ENCODE measurements around the gene ANKRD12.
A peak's percentile ranks its signal among the peaks of the same experiment; 100 is the strongest.
"Not testable (repeated sequence)": the region's sequence is repeated elsewhere in the genome, so short reads cannot be mapped to it uniquely, and the experiment has no call there.

ANKRD12 gene

DNA sequence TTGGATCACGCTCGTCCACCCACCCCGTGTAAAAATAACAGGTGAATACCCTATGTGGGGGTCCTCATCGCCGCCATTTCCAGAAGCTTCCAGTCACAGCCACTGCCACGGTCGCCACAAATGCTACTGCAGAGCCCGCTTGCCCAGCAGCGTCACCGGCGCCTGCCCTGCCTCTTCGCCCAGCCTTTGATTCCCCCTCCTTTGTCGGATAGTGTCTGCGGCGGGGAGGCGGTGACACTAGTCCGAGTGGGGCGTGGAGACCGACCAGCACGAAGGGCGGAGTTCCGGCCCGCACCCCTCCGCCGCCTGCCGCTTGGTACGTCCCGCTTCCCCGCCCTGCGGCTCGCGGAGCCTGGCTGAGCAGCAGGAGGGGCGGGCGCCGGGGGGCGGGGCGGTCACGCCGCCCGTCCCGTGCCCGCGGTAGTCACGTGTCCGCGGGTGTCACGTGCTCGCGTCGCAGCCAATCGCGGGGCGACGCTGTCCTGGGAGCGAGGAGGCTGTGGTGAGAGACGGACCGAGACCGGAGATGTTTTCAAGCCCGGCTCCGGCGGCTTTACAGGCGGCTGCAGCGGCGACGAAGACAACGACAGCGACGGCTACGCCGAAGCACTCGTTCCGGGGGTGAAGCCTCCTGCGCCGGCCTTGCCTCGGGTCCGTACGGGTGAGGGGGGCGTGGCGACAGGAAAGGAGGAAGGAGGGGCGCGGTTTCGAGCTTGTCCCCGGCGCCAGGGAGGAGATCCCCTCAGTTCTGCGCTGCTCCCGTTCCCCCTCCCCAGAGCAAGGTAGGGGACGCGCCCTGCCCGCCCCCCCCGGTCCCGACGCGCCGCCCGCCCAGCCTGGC lies at the start of gene ANKRD12:
TSS of gene ANKRD12 (plus strand) at position 467 of the 841 bp plus-strand sequence. CDS start 45,652 bp downstream, outside the sequence.
- TF ChIP-seq, protein P1, sequence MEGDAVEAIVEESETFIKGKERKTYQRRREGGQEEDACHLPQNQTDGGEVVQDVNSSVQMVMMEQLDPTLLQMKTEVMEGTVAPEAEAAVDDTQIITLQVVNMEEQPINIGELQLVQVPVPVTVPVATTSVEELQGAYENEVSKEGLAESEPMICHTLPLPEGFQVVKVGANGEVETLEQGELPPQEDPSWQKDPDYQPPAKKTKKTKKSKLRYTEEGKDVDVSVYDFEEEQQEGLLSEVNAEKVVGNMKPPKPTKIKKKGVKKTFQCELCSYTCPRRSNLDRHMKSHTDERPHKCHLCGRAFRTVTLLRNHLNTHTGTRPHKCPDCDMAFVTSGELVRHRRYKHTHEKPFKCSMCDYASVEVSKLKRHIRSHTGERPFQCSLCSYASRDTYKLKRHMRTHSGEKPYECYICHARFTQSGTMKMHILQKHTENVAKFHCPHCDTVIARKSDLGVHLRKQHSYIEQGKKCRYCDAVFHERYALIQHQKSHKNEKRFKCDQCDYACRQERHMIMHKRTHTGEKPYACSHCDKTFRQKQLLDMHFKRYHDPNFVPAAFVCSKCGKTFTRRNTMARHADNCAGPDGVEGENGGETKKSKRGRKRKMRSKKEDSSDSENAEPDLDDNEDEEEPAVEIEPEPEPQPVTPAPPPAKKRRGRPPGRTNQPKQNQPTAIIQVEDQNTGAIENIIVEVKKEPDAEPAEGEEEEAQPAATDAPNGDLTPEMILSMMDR (IDR thresholded peaks at IDR 0.05; ENCODE audit: low read depth, low read length): no peak
- DNase-seq (ENCODE audit: low read depth in 2 of 2): peak; percentile 97 to 99
- peak within 1 kb of the TSS; percentile 83 to 86 for H3K4me3 ChIP-seq (replicated peaks in 1 of 2; ENCODE audit: low read depth in 2 of 2, low read length in 2 of 2)

DNA sequence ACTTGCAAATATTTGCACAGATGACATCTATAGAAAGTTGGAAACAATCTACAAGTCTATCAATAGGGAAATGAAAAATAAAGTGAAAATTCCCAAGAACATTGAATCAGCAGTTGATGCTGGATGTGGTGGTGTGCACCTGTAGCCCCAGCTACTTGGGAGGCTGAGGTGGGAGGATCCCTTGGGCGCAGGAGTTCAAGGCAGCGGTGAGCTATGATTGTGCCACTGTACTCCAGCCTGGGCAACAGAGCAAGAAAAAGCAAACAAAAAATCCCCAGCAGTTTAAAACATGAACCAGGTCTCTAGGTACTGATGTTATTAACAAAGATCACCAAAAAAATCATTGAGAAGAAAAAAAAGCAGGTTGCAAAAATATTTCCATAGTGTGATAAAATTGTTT lies 49.4 kb upstream of the ANKRD12 start:
- TF ChIP-seq, protein P1 (IDR thresholded peaks at IDR 0.05; ENCODE audit: low read depth, low read length): no peak
- no peak for DNase-seq (ENCODE audit: low read depth in 2 of 2)
- no peak overlapping the region for H3K4me3 ChIP-seq (replicated peaks in 1 of 2; ENCODE audit: low read depth in 2 of 2, low read length in 2 of 2)

DNA sequence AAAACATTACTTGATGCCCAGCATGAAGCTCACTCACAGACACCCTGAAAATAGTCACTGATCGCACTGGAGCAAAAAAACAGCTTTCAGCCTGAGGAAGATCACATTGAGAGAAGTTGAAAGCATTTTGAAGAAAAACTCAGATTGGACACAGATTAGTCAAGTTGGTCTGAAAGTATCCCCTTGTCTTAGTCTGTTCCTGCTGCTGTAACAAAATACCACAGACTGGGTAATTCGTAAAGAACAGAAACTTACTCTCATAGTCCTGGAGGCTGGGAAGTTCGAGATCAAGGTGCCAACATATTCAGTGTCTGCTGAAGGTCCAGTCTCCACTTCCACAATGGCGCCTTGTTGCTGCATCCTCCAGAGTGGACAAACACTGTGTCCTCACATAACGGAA lies 48.3 kb upstream of the ANKRD12 start:
- DNase-seq (ENCODE audit: low read depth in 2 of 2): no peak
- H3K4me3 ChIP-seq (replicated peaks in 1 of 2; ENCODE audit: low read depth in 2 of 2, low read length in 2 of 2): no peak overlapping the region
- TF ChIP-seq, protein P1 (IDR thresholded peaks at IDR 0.05; ENCODE audit: low read depth, low read length): no peak

DNA sequence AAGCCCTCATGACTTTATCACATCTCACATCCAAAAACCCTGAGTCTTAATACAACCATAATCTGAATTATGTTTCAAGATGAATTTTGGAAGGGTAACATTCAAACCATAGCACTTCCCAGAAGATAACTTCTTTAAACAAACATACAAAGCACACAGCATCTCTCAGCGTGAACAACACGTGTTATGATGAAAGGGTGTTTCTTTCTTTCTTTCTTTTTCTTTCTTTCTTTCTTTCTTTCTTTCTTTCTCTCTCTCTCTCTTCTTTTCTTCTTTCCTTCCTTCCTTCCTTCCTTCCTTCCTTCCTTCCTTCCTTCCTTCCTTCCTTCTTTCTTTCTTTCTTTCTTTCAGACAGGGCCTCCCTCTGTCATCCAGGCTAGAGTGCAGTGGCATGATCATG lies 47.9 kb upstream of the ANKRD12 start:
- not testable (repeated sequence) for H3K4me3 ChIP-seq (replicated peaks in 1 of 2; ENCODE audit: low read depth in 2 of 2, low read length in 2 of 2); DNase-seq (ENCODE audit: low read depth in 2 of 2)

DNA sequence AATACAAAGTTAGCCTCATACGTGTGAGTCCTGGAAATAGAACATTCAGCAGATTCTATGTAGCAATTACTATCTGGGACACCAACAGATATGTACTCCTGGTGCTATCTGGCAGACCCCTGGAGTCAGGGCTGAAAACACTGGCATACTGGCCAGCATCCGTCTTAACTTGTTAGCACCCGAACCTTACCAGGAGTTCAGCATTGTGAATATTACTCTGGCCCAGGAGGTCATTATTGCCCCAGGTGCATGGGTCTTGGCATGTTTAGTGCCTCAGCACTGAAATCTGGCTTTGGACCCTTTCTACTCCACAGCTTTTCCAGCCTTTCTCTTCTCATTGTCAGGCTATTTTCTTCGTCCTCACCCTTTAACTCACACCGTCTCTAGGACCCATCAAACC lies 46.0 kb upstream of the ANKRD12 start:
- DNase-seq (ENCODE audit: low read depth in 2 of 2): no peak
- TF ChIP-seq, protein P1 (IDR thresholded peaks at IDR 0.05; ENCODE audit: low read depth, low read length): no peak
- H3K4me3 ChIP-seq (replicated peaks in 1 of 2; ENCODE audit: low read depth in 2 of 2, low read length in 2 of 2): no peak overlapping the region

DNA sequence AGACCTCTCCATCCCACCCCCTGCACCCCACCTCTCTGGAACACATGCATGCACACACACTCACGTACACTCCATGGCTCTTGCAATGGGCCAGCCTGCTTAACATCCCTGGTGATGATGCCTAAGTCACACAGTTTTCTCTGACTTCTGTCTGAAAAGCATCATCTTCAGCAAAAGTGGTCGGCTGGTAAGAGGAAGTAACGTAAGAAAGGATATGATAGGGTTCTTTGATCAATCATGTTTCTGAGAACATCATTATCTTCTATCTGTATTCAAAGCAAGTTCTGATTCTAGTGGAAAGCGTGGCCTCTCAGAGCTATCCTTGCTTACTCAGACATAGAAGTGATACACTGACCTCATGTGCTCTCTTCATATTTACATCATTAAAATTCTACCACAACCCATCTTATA lies 45.5 kb upstream of the ANKRD12 start:
- no peak for DNase-seq (ENCODE audit: low read depth in 2 of 2)
- TF ChIP-seq, protein P1 (IDR thresholded peaks at IDR 0.05; ENCODE audit: low read depth, low read length): no peak

DNA sequence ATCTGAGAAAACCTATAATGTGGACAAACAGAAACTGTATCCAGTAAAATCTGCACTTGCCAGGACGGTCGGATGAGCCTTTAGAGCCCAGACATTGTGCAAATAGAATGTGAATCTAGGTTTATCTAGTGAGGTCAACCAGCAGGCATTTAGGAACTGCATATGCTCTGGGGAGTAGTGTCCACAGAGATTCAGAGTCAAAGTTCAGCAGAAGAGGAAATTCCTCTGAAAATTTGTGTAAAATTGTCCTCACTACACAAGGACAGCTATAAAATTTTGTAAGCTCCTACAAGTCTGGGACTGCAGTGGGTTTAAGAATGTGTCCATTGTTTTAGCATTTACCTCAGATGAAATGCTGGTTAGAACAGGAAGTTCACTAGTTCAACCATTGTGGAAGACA lies 43.9 kb upstream of the ANKRD12 start:
- peak; percentile 77 to 84 for DNase-seq (ENCODE audit: low read depth in 2 of 2)
- no peak overlapping the region for H3K4me3 ChIP-seq (replicated peaks in 1 of 2; ENCODE audit: low read depth in 2 of 2, low read length in 2 of 2)
- TF ChIP-seq, protein P1 (IDR thresholded peaks at IDR 0.05; ENCODE audit: low read depth, low read length): no peak

More for the DNA sequence above, 45.5 kb upstream of the ANKRD12 start:
- no peak overlapping the region for H3K4me3 ChIP-seq (replicated peaks in 1 of 2; ENCODE audit: low read depth in 2 of 2, low read length in 2 of 2)

DNA sequence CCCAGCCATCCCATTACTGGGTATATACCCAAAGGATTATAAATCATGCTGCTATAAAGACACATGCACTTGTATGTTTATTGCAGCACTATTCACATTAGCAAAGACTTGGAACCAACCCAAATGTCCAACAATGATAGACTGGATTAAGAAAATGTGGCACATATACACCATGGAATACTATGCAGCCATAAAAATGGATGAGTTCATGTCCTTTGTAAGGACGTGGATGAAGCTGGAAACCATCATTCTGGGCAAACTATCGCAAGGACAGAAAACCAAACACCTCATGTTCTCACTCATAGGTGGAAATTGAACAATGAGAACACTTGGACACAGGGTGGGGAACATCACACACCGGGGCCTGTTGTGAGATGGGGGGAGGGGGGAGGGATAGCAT lies 43.5 kb upstream of the ANKRD12 start:
- not testable (repeated sequence) for DNase-seq (ENCODE audit: low read depth in 2 of 2); H3K4me3 ChIP-seq (replicated peaks in 1 of 2; ENCODE audit: low read depth in 2 of 2, low read length in 2 of 2)
